ENCODE measurements around the gene GATA5.

DNA sequence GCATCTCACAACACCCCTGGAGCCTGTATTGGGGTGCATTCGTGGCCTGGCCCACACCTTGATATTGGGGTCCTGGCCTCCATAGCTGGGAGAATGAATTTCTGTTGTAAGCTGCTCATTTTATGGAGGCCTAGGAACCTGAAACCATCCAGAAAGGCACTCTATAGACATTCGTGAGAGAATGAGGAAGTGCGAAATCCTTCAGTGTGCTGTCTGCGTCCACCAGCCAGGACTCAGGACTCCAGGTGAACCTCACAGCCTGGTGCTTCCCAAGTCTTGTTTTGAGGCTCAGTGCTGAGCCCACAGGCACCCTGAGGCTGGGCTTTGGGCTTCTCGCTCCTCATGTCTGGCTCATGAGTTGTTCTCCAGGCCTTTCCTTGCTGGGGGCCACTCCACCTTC lies 36.6 kb downstream of the GATA5 start:
- no peak for TF ChIP-seq ZNF274 (IDR thresholded peaks at IDR 0.05; ENCODE audit: low read depth, low read length)
- no peak for TF ChIP-seq YY1 (IDR thresholded peaks at IDR 0.05; ENCODE audit: insufficient read depth, insufficient read length)

Data from NT2/D1 (cell line).